Breast epithelium (tissue), 4 donors: ENCODE data around the gene ACOT8. TPM values are rescaled to one million over a fixed set of nuclear protein-coding genes. Genes with fewer than 3 reads are reported as not detected.
"Not testable (repeated sequence)": the region's sequence is repeated elsewhere in the genome, so short reads cannot be mapped to it uniquely, and the experiment has no call there.

Experiments
- DNase-seq, 2 donors: peaks; one replicate each; pipeline ENCODE4 v3.0.0-alpha.2; 2019; ENCODE audit warnings: low spot score in 2 of 2
- H3K27ac ChIP-seq, 2 donors: fragments of 200-600 bp; sonication (generic) in 1 of 2; one replicate each; pipeline ENCODE4 v1.5.1; 2016 to 2019; ENCODE audit warnings: mild to moderate bottlenecking in 1 of 2
- H3K27me3 ChIP-seq, 2 donors: fragments of 200-600 bp; sonication (generic) in 1 of 2; one replicate each; pipeline versions ENCODE4 v1.5.1 to v1.6.0; 2017 to 2019; ENCODE audit warnings: control low read depth in 1 of 2, mild to moderate bottlenecking in 1 of 2
- H3K36me3 ChIP-seq: fragments of 200-600 bp; one replicate; pipeline ENCODE4 v1.5.1; 2019
- H3K4me1 ChIP-seq, 2 donors: fragments of 200-600 bp; sonication (generic); one replicate each; pipeline ENCODE4 v1.5.1; 2016 to 2019; ENCODE audit warnings: control low read depth in 1 of 2
- H3K4me3 ChIP-seq, 3 donors: fragments of 200-600 bp; sonication (generic); 1 replicate in 2 of 3; 2 replicates in 1 of 3; pipeline ENCODE4 v1.5.1; 2016 to 2019; ENCODE audit warnings: mild to moderate bottlenecking in 3 of 3, moderate library complexity in 2 of 3
- H3K9me3 ChIP-seq, 2 donors: fragments of 200-600 bp; sonication (generic) in 1 of 2; one replicate each; pipeline ENCODE4 v1.5.1; 2016 to 2019; ENCODE audit warnings: control low read depth in 1 of 2
- CTCF ChIP-seq, 3 donors: fragments of 450-650 bp; IDR thresholded peaks; one replicate each; pipeline ENCODE4 v1.5.1; 2016 to 2017; ENCODE audit warnings: antibody characterized with exemption in 3 of 3, mild to moderate bottlenecking in 3 of 3, moderate library complexity in 3 of 3
- POLR2A ChIP-seq: fragments of 450-650 bp; IDR thresholded peaks from one replicate; pipeline ENCODE4 v1.6.1; 2016; ENCODE audit warnings: antibody characterized with exemption, mild to moderate bottlenecking, moderate library complexity
- POLR2AphosphoS5 ChIP-seq, 3 donors: sonication (generic); formaldehyde crosslinking; IDR thresholded peaks; one replicate each; pipeline ENCODE4 v1.6.1; 2017; ENCODE audit warnings: antibody characterized with exemption in 3 of 3
- intact Hi-C: fragments of 100-400 bp; cut with DNase I; formaldehyde crosslinking; loops from one replicate; pipeline ENCODE4 v1.15.1; 2023; ENCODE audit warnings: low total_unique reads
- total RNA-seq, 3 donors: library from RNA; depleted of rRNA; stranded (reverse); fragments of >200 nt; gene quantifications; one replicate each; pipeline ENCODE4 v1.1.0, GENCODE V29; 2016

ACOT8 gene
- total RNA-seq: 10 to 100 TPM; 33.4 to 48.9 (median 37.3) TPM

GRCh38 chr20:45857114-45857881, at the start of gene ACOT8, which contains the start of gene ZSWIM3:
Gene ACOT8 (minus strand): TSS chr20:45857392. CDS start chr20:45857315, 77 bp downstream.
Gene ZSWIM3 (plus strand): TSS chr20:45857614. CDS start chr20:45857826, 212 bp downstream.
- H3K36me3 ChIP-seq: no peaks in the 10 kb centered on the region
- peak within 1 kb of the TSS; percentile 78 to 92 (median 88) for H3K4me3 ChIP-seq
- no peaks in the 10 kb centered on the region for H3K27me3 ChIP-seq
- H3K9me3 ChIP-seq: no peaks in the 10 kb centered on the region
- peaks cover 0 to 17% of the 10 kb centered on the region in 2 donors for H3K4me1 ChIP-seq
- TF ChIP-seq CTCF (IDR thresholded peaks at IDR 0.05) (no peak), POLR2AphosphoS5 (IDR thresholded peaks at IDR 0.05) (peak; percentile 6 to 73 (median 29)), POLR2A (peak; percentile 10)
- intact Hi-C loops: no loop called here
- peak within 1 kb of the TSS; percentile 81 to 86 for H3K27ac ChIP-seq
- peak; percentile 88 to 97 for DNase-seq

- TF ChIP-seq CTCF (IDR thresholded peaks at IDR 0.05) (no peak), POLR2A (no peak), POLR2AphosphoS5 (IDR thresholded peaks at IDR 0.05) (no peak)
- no peak overlapping the region for H3K27ac ChIP-seq
- H3K27me3 ChIP-seq: no peaks in the 10 kb centered on the region
- intact Hi-C loops: no loop called here
- H3K36me3 ChIP-seq: no peaks in the 10 kb centered on the region
- no peaks in the 10 kb centered on the region for H3K4me1 ChIP-seq
- no peak overlapping the region for H3K4me3 ChIP-seq
- DNase-seq: no peak
- H3K9me3 ChIP-seq: no peaks in the 10 kb centered on the region
Measured at GRCh38 chr20:45905505-45906079, 48.4 kb upstream of the ACOT8 start.

DNA sequence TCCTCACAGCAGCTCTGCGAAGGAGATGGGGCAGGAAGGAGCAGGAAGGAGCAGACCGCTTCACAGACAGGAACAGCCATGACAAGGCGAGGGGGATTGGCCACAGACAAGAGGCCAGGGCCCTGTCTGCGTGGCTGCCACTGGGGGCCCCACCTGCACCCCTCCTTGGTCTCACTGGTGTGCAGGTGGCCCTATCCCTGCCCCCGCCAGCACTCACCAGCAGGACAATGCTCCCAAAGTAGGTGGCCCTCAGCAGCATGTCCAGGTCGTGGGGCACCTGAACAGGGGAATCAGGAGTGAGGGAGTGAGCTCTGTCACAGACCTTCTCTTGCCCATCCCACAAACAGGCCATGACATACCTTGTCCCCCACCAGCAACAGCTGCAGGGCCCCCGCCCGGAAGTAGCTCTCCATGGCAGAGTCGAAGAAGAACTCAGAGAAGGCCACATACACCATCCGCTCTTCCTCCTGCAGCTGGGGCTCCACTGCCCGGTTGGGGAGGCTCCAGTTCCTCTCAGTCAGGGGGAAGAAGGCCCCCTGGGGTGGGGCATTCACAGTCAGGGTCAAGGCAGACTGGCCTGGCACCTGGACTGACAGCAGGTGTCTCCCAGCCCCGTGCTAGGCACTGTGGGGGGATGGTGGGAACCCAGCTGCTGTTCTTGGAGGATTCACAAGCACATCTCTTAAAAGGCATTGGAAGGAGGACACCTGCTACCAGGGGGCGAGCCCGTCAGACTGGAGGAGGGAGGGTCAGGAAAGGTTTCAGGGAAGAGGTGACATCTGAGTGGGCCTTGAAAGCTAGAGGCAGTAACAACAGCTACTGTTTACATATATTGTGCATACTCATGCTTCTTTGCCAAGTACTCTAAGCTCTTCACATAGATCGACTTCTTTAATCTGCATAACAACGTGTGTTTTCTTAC, 47.7 kb upstream of the ACOT8 start:
- no peaks in the 10 kb centered on the region for H3K9me3 ChIP-seq
- H3K4me3 ChIP-seq: no peak overlapping the region
- H3K4me1 ChIP-seq: no peaks in the 10 kb centered on the region
- DNase-seq: no peak
- H3K27me3 ChIP-seq: no peaks in the 10 kb centered on the region
- no peak for TF ChIP-seq POLR2AphosphoS5 (IDR thresholded peaks at IDR 0.05)
- TF ChIP-seq POLR2A: no peak
- no peak for TF ChIP-seq CTCF (IDR thresholded peaks at IDR 0.05)
- no peaks in the 10 kb centered on the region for H3K36me3 ChIP-seq
- no peak overlapping the region for H3K27ac ChIP-seq
- intact Hi-C loops: no loop called here

- Histone ChIP-seq H3K9me3 (no peaks in the 10 kb centered on the region), H3K4me1 (no peaks in the 10 kb centered on the region), H3K4me3 (no peak overlapping the region), H3K27me3 (no peaks in the 10 kb centered on the region), H3K36me3 (no peaks in the 10 kb centered on the region), H3K27ac (no peak overlapping the region)
- no peak for TF ChIP-seq POLR2AphosphoS5 (IDR thresholded peaks at IDR 0.05)
- intact Hi-C loops: no loop called here
- no peak for DNase-seq
Measured at GRCh38 chr20:45902199-45902701, 45.1 kb upstream of the ACOT8 start.

DNA sequence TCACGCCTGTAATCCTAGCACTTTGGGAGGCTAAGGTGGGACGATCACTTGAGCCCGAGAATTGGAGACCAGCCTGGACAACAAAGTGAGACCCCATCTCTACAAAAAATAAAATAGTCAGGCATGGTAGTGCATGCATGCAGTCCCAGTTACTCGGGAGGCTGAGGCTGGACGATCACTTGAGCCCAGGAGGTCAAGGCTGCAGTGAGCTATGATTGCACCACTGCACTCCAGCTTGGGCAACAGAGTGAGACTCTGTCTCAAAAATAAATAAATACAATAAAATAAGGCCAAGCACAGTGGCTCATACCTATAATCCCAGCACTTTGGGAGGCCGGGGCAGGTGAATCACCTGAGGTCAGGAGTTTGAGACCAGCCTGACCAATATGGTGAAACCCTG, 44.1 kb upstream of the ACOT8 start:
- H3K27me3 ChIP-seq, H3K27ac ChIP-seq, H3K4me3 ChIP-seq, intact Hi-C loops, DNase-seq, H3K4me1 ChIP-seq, H3K36me3 ChIP-seq, H3K9me3 ChIP-seq: not testable (repeated sequence)
